SK-N-SH (cell line): ENCODE measurements around the gene SOCS3. TPM values are rescaled to one million over a fixed set of nuclear protein-coding genes. Genes with fewer than 3 reads are reported as not detected.

Experiments
- CTCF ChIA-PET: fragments of 300-600, 350-600 bp; formaldehyde crosslinking; extraction: SDS; loops from one replicate; lab custom pipeline; 2021; lab: Yijun Ruan, JAX
- POLR2A ChIA-PET: fragments of 350-600 bp; sonication (Branson Sonifier 250); formaldehyde crosslinking; extraction: SDS; loops from one replicate; lab custom pipeline; 2020; ENCODE audit warnings: antibody characterized with exemption, inconsistent platforms; lab: Yijun Ruan, JAX
- DNase-seq: peaks from one replicate; pipeline ENCODE4 v3.0.0; 2012
- H2AFZ ChIP-seq: fragments of 200-600 bp; sonication (generic); 2 replicates; pipeline ENCODE4 v1.8.1; 2016; ENCODE audit warnings: antibody characterized with exemption, mild to moderate bottlenecking, low read depth
- H3F3A ChIP-seq: fragments of 200-600 bp; sonication (generic); replicated peaks from 2 replicates; pipeline ENCODE3; 2016; ENCODE audit warnings: antibody characterized with exemption, mild to moderate bottlenecking; ENCODE audit not compliant: insufficient read depth
- H3K27ac ChIP-seq, 2 experiments: fragments of 200-500 bp in 1 of 2; fragments of 200-600 bp in 1 of 2; sonication (Bioruptor generic) in 1 of 2; sonication (generic), shearing (Covaris generic) in 1 of 2; 2 replicates each; pipeline versions ENCODE4 v1.5.1 to v1.6.1; 2014 to 2016; ENCODE audit warnings: low read depth in 2 of 2, inconsistent platforms in 1 of 2, low read length in 1 of 2, mild to moderate bottlenecking in 1 of 2, mixed read lengths in 1 of 2
- H3K27me3 ChIP-seq: fragments of 200-600 bp; sonication (generic), shearing (Covaris generic); 2 replicates; pipeline ENCODE4 v1.6.1; 2016; ENCODE audit warnings: mixed run types; ENCODE audit not compliant: insufficient read depth
- H3K36me3 ChIP-seq, 2 experiments: fragments of 200-500 bp in 1 of 2; fragments of 200-600 bp in 1 of 2; sonication (Bioruptor generic) in 1 of 2; sonication (generic) in 1 of 2; replicated peaks in 1 of 2; 2 replicates each; pipeline versions ENCODE3 to v1.5.1; 2014 to 2016; ENCODE audit warnings: low read length in 1 of 2, mild to moderate bottlenecking in 1 of 2; ENCODE audit not compliant: insufficient read depth in 2 of 2, control insufficient read depth in 1 of 2
- H3K4me1 ChIP-seq, 2 experiments: fragments of 200-500 bp in 1 of 2; fragments of 200-600 bp in 1 of 2; sonication (Bioruptor generic) in 1 of 2; sonication (generic), shearing (Covaris generic) in 1 of 2; 2 replicates each; pipeline versions ENCODE4 v1.5.1 to v1.6.1; 2014 to 2016; ENCODE audit warnings: low read depth in 1 of 2, low read length in 1 of 2, mixed run types in 1 of 2; ENCODE audit not compliant: insufficient read depth in 2 of 2, control insufficient read depth in 1 of 2
- H3K4me2 ChIP-seq: fragments of 200-600 bp; sonication (generic), shearing (Covaris generic); 2 replicates; pipeline ENCODE4 v1.6.1; 2017; ENCODE audit warnings: mixed run types
- H3K4me3 ChIP-seq, 2 experiments: fragments of 200-500 bp in 1 of 2; fragments of 200-600 bp in 1 of 2; sonication (Bioruptor generic) in 1 of 2; sonication (generic), shearing (Covaris generic) in 1 of 2; 2 replicates each; pipeline versions ENCODE4 v1.5.1 to v1.8.1; 2014 to 2016; ENCODE audit warnings: low read depth in 2 of 2, inconsistent platforms in 1 of 2, low read length in 1 of 2, mild to moderate bottlenecking in 1 of 2, mixed read lengths in 1 of 2, moderate library complexity in 1 of 2
- H3K79me2 ChIP-seq: fragments of 200-600 bp; sonication (generic); 2 replicates; pipeline ENCODE4 v1.8.1; 2017; ENCODE audit warnings: mild to moderate bottlenecking; ENCODE audit not compliant: insufficient read depth
- H3K9ac ChIP-seq: fragments of 200-600 bp; sonication (generic); 2 replicates; pipeline ENCODE4 v1.6.1; 2017; ENCODE audit warnings: mixed run types
- H3K9me2 ChIP-seq: fragments of 200-600 bp; sonication (generic); 2 replicates; pipeline ENCODE4 v1.6.1; 2017; ENCODE audit warnings: mixed run types
- H3K9me3 ChIP-seq: fragments of 200-600 bp; sonication (generic); 2 replicates; pipeline ENCODE4 v1.6.1; 2017; ENCODE audit warnings: mixed run types, mild to moderate bottlenecking, moderate library complexity
- H4K20me1 ChIP-seq: fragments of 200-600 bp; sonication (generic); 2 replicates; pipeline ENCODE4 v1.6.1; 2017; ENCODE audit warnings: mild to moderate bottlenecking, mixed run types; ENCODE audit not compliant: insufficient read depth
- EP300 ChIP-seq, 2 experiments: IDR thresholded peaks; 2 replicates each; pipeline versions ENCODE4 v1.4.0 to v1.6.1; 2012; ENCODE audit warnings: borderline replicate concordance in 1 of 2, low read depth in 1 of 2, low read length in 1 of 2
- FOSL2 ChIP-seq: IDR thresholded peaks from 2 replicates; pipeline ENCODE4 v1.4.0; 2012; ENCODE audit warnings: low read depth, mild to moderate bottlenecking, moderate library complexity, borderline replicate concordance
- FOXJ3 ChIP-seq: sonication (generic); formaldehyde crosslinking; IDR thresholded peaks from 2 replicates; pipeline ENCODE4 v1.5.1; 2020; ENCODE audit warnings: mild to moderate bottlenecking, missing genetic modification reagents
- GATA2 ChIP-seq: sonication (generic); formaldehyde crosslinking; IDR thresholded peaks from 2 replicates; pipeline ENCODE4 v1.5.0; 2020; ENCODE audit warnings: mild to moderate bottlenecking, missing genetic modification reagents
- JUND ChIP-seq: IDR thresholded peaks from 2 replicates; pipeline ENCODE4 v1.4.0; 2012
- MAX ChIP-seq: IDR thresholded peaks from 2 replicates; pipeline ENCODE4 v1.4.0; 2012; ENCODE audit warnings: low read depth
- POLR2AphosphoS5 ChIP-seq: IDR thresholded peaks from 2 replicates; pipeline ENCODE4 v1.6.1; 2012; ENCODE audit warnings: low read depth, low read length
- SIN3A ChIP-seq: IDR thresholded peaks from 2 replicates; pipeline ENCODE4 v1.6.1; 2012; ENCODE audit warnings: low read depth, mild to moderate bottlenecking, low read length, moderate library complexity, borderline replicate concordance
- SMC3 ChIP-seq: IDR thresholded peaks from 2 replicates; pipeline ENCODE4 v1.6.1; 2012; ENCODE audit warnings: low read depth, low read length, improper control_type of control experiment
- TCF12 ChIP-seq: IDR thresholded peaks from 2 replicates; pipeline ENCODE4 v1.4.0; 2012
- TEAD4 ChIP-seq: IDR thresholded peaks from 2 replicates; pipeline ENCODE4 v1.4.0; 2012; ENCODE audit warnings: mild to moderate bottlenecking, borderline replicate concordance; ENCODE audit not compliant: insufficient read depth
- USF1 ChIP-seq: IDR thresholded peaks from 2 replicates; pipeline ENCODE4 v1.4.0; 2012; ENCODE audit warnings: low read depth, borderline replicate concordance
- WGBS: methylation state at CpG from one replicate; pipeline ENCODE4 v1.1.6; 2017; ENCODE audit warnings: low lambda C conversion rate; 5-methylcytosine and 5-hydroxymethylcytosine counted together
- polyA plus RNA-seq, 3 experiments: library from polyadenylated mRNA; depleted of rRNA; stranded (reverse); fragments of >200 nt; gene quantifications; 2 replicates each; pipeline ENCODE4 v1.2.3, GENCODE V29; 2012
- TF ChIP-seq, protein P1 (sequence below): IDR thresholded peaks from 2 replicates; pipeline ENCODE4 v1.6.1; 2012; ENCODE audit warnings: mild to moderate bottlenecking, low read depth, low read length, moderate library complexity
- TF ChIP-seq, protein P2 (sequence below): IDR thresholded peaks from 2 replicates; pipeline ENCODE4; 2012

The SOCS3 gene
- polyA plus RNA-seq, 1 of the 3 experiments (the other 2 are of a cell fraction): 24.9 TPM

- TF ChIP-seq, protein P1, sequence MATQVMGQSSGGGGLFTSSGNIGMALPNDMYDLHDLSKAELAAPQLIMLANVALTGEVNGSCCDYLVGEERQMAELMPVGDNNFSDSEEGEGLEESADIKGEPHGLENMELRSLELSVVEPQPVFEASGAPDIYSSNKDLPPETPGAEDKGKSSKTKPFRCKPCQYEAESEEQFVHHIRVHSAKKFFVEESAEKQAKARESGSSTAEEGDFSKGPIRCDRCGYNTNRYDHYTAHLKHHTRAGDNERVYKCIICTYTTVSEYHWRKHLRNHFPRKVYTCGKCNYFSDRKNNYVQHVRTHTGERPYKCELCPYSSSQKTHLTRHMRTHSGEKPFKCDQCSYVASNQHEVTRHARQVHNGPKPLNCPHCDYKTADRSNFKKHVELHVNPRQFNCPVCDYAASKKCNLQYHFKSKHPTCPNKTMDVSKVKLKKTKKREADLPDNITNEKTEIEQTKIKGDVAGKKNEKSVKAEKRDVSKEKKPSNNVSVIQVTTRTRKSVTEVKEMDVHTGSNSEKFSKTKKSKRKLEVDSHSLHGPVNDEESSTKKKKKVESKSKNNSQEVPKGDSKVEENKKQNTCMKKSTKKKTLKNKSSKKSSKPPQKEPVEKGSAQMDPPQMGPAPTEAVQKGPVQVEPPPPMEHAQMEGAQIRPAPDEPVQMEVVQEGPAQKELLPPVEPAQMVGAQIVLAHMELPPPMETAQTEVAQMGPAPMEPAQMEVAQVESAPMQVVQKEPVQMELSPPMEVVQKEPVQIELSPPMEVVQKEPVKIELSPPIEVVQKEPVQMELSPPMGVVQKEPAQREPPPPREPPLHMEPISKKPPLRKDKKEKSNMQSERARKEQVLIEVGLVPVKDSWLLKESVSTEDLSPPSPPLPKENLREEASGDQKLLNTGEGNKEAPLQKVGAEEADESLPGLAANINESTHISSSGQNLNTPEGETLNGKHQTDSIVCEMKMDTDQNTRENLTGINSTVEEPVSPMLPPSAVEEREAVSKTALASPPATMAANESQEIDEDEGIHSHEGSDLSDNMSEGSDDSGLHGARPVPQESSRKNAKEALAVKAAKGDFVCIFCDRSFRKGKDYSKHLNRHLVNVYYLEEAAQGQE: no peak
- TF ChIP-seq TEAD4 (peak; percentile 47; the same call in 1 of the 2 replicates), GATA2 (CRISPR knock-in tag) (no peak), EP300 (IDR thresholded peaks at IDR 0.05; ENCODE audit: borderline replicate concordance in 1 of 2, low read depth in 1 of 2, low read length in 1 of 2) (peak in 1 of 2 experiments; percentile 58; a peak in 1 of 4 replicates)
These were observed 18.1 kb downstream of the SOCS3 start (continued) for GRCh38 chr17:78341559-78342448.

- Histone ChIP-seq H3F3A (peaks cover 42% of the 10 kb centered on the region), H3K4me3 (no peak overlapping the region), H3K79me2 (no peaks in the 10 kb centered on the region), H3K9me3 (no peaks in the 10 kb centered on the region), H3K9ac (no peak overlapping the region), H3K36me3 (no peaks in the 10 kb centered on the region), H3K4me1 (peaks cover 19 to 39% of the 10 kb centered on the region in 2 experiments; a peak in 3 of 4 replicates), H2AFZ (no peak overlapping the region), H3K27ac (peak overlapping the region in 1 of 2 experiments; percentile 33; a peak in 2 of 4 replicates), H3K27me3 (no peaks in the 10 kb centered on the region), H3K9me2 (no peaks in the 10 kb centered on the region), H3K4me2 (no peak overlapping the region), H4K20me1 (no peaks in the 10 kb centered on the region)
- POLR2A ChIA-PET: interaction anchor here (0.9 kb wide), 1 partner anchor 17 kb away, joined by 3 read pairs; no protein-coding TSS in a partner anchor
- CTCF ChIA-PET: interaction anchor here (0.7 to 4.0 kb wide), 7 partner anchors 15 to 81 kb away, joined by 3 to 22 read pairs (median 6); no protein-coding TSS in a partner anchor
- TF ChIP-seq SIN3A: no peak
- peak; percentile 47; the same call in 1 of the 2 replicates for TF ChIP-seq FOSL2
- TF ChIP-seq POLR2AphosphoS5: peak; percentile 38; the same call in 1 of the 2 replicates
- peak; percentile 92 for TF ChIP-seq TCF12
- TF ChIP-seq USF1: no peak
- no peak for TF ChIP-seq FOXJ3 (CRISPR knock-in tag)
- TF ChIP-seq SMC3: no peak
- TF ChIP-seq, protein P2, sequence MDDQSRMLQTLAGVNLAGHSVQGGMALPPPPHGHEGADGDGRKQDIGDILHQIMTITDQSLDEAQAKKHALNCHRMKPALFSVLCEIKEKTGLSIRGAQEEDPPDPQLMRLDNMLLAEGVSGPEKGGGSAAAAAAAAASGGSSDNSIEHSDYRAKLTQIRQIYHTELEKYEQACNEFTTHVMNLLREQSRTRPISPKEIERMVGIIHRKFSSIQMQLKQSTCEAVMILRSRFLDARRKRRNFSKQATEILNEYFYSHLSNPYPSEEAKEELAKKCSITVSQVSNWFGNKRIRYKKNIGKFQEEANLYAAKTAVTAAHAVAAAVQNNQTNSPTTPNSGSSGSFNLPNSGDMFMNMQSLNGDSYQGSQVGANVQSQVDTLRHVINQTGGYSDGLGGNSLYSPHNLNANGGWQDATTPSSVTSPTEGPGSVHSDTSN: peak; percentile 72
- TF ChIP-seq MAX: 0 out of 2 replicates have a peak, but pooled peaks have one; percentile 10
- TF ChIP-seq JUND: no peak
- DNase-seq: no peak
- 76% methylated on average over 10 of the region's 10 CpGs for WGBS
These were observed 19.5 kb downstream of the SOCS3 start for GRCh38 chr17:78340183-78340955.
